GM20000 (cell line): ENCODE data around the gene STARD9.

ENCODE experiments used
- DNase-seq: peaks from one replicate; pipeline ENCODE4 v3.0.0; 2012; ENCODE audit warnings: low spot score
- TF ChIP-seq, protein P1 (sequence below): IDR thresholded peaks from 2 replicates; pipeline ENCODE4 v1.5.1; 2012; ENCODE audit warnings: mild to moderate bottlenecking, control low read depth; ENCODE audit errors: extremely low read depth, missing control alignments

The STARD9 gene

DNA sequence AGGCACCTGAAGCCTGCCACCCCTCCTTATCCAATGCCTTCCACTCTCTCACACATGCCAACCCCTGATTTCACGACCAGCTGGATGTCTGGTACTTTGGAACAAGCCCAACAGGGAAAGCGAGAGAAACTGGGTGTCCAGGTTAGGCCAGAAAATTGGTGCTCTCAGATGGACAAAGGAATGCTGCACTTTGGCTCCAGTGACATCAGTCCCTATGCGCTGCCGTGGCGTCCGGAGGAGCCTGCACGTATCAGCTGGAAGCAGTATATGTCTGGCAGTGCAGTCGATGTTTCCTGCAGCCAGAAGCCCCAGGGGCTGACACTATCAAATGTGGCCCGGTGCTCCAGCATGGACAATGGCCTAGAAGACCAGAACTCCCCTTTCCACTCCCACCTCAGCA, 116.4 kb downstream of the STARD9 start:
- DNase-seq = no peak
- TF ChIP-seq, protein P1, sequence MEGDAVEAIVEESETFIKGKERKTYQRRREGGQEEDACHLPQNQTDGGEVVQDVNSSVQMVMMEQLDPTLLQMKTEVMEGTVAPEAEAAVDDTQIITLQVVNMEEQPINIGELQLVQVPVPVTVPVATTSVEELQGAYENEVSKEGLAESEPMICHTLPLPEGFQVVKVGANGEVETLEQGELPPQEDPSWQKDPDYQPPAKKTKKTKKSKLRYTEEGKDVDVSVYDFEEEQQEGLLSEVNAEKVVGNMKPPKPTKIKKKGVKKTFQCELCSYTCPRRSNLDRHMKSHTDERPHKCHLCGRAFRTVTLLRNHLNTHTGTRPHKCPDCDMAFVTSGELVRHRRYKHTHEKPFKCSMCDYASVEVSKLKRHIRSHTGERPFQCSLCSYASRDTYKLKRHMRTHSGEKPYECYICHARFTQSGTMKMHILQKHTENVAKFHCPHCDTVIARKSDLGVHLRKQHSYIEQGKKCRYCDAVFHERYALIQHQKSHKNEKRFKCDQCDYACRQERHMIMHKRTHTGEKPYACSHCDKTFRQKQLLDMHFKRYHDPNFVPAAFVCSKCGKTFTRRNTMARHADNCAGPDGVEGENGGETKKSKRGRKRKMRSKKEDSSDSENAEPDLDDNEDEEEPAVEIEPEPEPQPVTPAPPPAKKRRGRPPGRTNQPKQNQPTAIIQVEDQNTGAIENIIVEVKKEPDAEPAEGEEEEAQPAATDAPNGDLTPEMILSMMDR = no peak

DNA sequence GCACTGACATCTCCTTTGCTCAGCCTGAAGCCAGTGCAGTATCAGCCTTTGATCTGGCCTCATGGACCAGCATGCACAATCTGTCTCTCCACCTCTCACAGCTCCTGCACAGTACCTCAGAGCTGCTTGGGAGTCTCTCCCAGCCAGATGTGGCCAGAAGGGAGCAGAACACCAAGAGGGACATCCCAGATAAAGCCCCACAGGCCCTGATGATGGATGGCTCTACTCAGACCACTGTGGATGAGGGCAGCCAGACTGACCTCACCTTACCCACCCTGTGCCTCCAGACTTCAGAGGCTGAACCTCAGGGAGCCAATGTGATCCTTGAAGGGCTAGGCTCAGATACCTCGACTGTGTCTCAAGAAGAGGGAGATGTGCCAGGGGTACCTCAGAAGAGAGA, 117.1 kb downstream of the STARD9 start:
- TF ChIP-seq, protein P1 = no peak
- no peak for DNase-seq

DNA sequence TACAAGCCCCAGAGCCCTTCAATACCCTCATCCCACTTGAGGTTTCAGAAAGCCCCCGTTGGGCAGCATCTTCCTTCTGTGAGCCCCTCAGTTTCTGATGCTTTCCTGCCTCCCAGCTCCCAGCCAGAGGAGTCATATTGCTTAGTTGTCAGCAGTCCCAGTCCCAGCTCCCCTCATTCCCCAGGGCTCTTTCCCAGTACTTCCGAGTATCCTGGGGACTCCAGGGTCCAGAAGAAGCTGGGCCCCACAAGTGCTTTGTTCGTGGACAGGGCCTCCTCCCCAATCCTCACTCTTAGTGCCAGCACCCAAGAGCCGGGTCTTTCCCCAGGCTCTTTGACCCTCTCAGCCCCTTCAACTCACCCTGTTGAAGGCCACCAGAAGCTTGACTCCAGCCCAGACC, 117.6 kb downstream of the STARD9 start:
- no peak for DNase-seq
- TF ChIP-seq, protein P1 = no peak

DNA sequence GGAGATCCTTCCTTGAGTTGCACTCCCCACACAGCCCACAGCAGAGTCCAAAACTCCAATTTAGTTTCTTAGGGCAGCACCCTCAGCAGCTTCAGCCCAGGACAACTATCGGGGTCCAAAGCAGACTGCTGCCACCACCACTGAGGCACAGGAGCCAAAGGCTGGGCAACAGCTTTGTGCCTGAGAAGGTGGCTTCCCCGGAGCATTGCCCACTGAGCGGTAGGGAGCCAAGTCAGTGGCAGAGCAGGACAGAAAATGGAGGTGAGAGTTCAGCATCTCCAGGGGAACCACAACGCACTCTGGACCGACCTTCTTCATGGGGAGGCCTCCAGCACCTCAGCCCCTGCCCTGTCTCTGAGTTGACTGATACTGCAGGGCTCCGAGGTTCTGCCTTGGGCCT, 118.1 kb downstream of the STARD9 start:
- TF ChIP-seq, protein P1 = no peak
- no peak for DNase-seq

- DNase-seq = no peak
- TF ChIP-seq, protein P1 = no peak
These were observed 118.5 kb downstream of the STARD9 start for GRCh38 chr15:42693942-42694341.

GRCh38 chr15:42694398-42694797, 119.0 kb downstream of the STARD9 start:
- DNase-seq = no peak
- TF ChIP-seq, protein P1 = no peak

DNA sequence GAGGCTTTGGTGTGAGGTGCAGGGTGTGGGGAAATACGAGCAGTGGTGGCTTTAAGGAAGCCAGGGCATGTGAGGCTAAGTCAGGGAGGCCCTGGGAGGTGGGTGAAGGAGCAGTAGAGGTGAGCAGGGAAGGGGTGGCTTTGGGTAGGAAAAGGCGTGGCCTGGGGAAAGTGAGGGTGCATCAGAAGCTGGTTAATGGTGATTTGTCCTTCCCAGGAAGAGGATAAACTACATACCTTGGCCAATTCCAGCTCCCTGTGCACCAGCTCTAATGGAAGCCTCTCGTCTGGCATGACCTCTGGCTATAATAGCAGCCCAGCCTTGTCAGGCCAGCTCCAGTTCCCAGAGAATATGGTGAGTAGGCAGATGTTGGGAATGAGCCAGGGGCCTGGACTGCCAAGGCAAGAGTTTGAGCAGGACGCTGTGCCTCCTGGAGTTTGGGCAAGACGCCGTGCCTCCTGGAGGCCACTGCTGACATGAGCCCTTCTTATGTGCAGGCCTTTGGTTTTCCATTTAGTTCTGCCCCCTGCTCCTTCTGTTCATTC, 120.2 kb downstream of the STARD9 start:
- DNase-seq = no peak

More for the DNA sequence above, 120.2 kb downstream of the STARD9 start:
- TF ChIP-seq, protein P1 = no peak
